GM06990 (cell line): ENCODE measurements around the gene RRP15.
"Not testable (repeated sequence)": the region's sequence is repeated elsewhere in the genome, so short reads cannot be mapped to it uniquely, and the experiment has no call there.

Experiments
- DNase-seq: peaks from one replicate; pipeline ENCODE4 v3.0.0-alpha.2; 2011; ENCODE audit not compliant: insufficient read length; ENCODE audit errors: extremely low read depth
- H3K27me3 ChIP-seq: replicated peaks from 2 replicates; pipeline ENCODE4 v1.6.0; 2011; ENCODE audit warnings: low read length; ENCODE audit not compliant: control insufficient read depth, insufficient read depth
- H3K36me3 ChIP-seq: 2 replicates; pipeline ENCODE4 v1.5.1; 2011; ENCODE audit warnings: low read length; ENCODE audit not compliant: control insufficient read depth, insufficient read depth
- H3K4me3 ChIP-seq: replicated peaks from 2 replicates; pipeline ENCODE4 v1.5.1; 2011; ENCODE audit warnings: low read depth, mild to moderate bottlenecking, control low read depth, low read length
- CTCF ChIP-seq: IDR thresholded peaks from 2 replicates; pipeline ENCODE4 v1.5.1; 2011; ENCODE audit warnings: low read length, control low read depth, mild to moderate bottlenecking, inconsistent platforms; ENCODE audit not compliant: insufficient read depth, poor library complexity, severe bottlenecking

Gene RRP15

GRCh38 chr1:218317061-218317460 lies 32.0 kb downstream of the RRP15 start:
- no peaks in the 10 kb centered on the region for H3K36me3 ChIP-seq
- H3K4me3 ChIP-seq = no peak overlapping the region
- H3K27me3 ChIP-seq = no peaks in the 10 kb centered on the region
- no peak for TF ChIP-seq CTCF
- no peak for DNase-seq

GRCh38 chr1:218320182-218320581 lies 35.1 kb downstream of the RRP15 start:
- not testable (repeated sequence) for H3K36me3 ChIP-seq, H3K27me3 ChIP-seq, H3K4me3 ChIP-seq, DNase-seq

GRCh38 chr1:218322762-218323161 lies 37.7 kb downstream of the RRP15 start:
- H3K36me3 ChIP-seq = peaks cover 9% of the 10 kb centered on the region; the same call in 1 of the 2 replicates
- H3K27me3 ChIP-seq = no peaks in the 10 kb centered on the region
- no peak for TF ChIP-seq CTCF
- no peak for DNase-seq
- H3K4me3 ChIP-seq = no peak overlapping the region

- no peak overlapping the region for H3K4me3 ChIP-seq
- peaks cover 9% of the 10 kb centered on the region; the same call in 1 of the 2 replicates for H3K36me3 ChIP-seq
- H3K27me3 ChIP-seq = no peaks in the 10 kb centered on the region
- no peak for DNase-seq
- TF ChIP-seq CTCF = no peak
Observed at GRCh38 chr1:218323568-218324225, 38.6 kb downstream of the RRP15 start.

GRCh38 chr1:218324226-218324580 lies 39.1 kb downstream of the RRP15 start:
- no peaks in the 10 kb centered on the region for H3K27me3 ChIP-seq
- no peak overlapping the region for H3K4me3 ChIP-seq
- peaks cover 9% of the 10 kb centered on the region; the same call in 1 of the 2 replicates for H3K36me3 ChIP-seq
- no peak for DNase-seq
- no peak for TF ChIP-seq CTCF

GRCh38 chr1:218328769-218329168 lies 43.7 kb downstream of the RRP15 start:
- Histone ChIP-seq H3K36me3 (peaks cover 2% of the 10 kb centered on the region), H3K27me3 (no peaks in the 10 kb centered on the region), H3K4me3 (no peak overlapping the region)
- no peak for TF ChIP-seq CTCF
- no peak for DNase-seq
